GM12878 (cell line): Measurements from ENCODE around the gene AMOTL1. TPM values are rescaled to one million over a fixed set of nuclear protein-coding genes. Genes with fewer than 3 reads are reported as not detected.
A peak's percentile ranks its signal among the peaks of the same experiment; 100 is the strongest.

Source experiments
- ATAC-seq: fragments of 200-7000 bp; cut with Tn5 transposase; 3 replicates; pipeline ENCODE4 v1.9.1; 2020; ENCODE audit warnings: mild to moderate bottlenecking, moderate library complexity
- BruUV-seq: library from RNA; stranded (reverse); fragments of 400-500 nt; replicated peaks from 2 replicates; lab custom pipeline; 2021; lab: Mats Ljungman, UMichigan
- CTCF ChIA-PET: fragments of 300-600 bp; sonication (Branson Sonifier 250); formaldehyde crosslinking; extraction: SDS; loops from one replicate; lab custom pipeline; 2021; ENCODE audit warnings: inconsistent platforms; lab: Yijun Ruan, JAX
- POLR2A ChIA-PET: fragments of 350-600 bp; formaldehyde crosslinking; extraction: SDS; loops from one replicate; lab custom pipeline; 2021; ENCODE audit warnings: inconsistent platforms; lab: Charles Lee
- RAD21 ChIA-PET: fragments of 300-600 bp; sonication (Branson Sonifier 250); formaldehyde crosslinking; loops from one replicate; lab custom pipeline; 2023; ENCODE audit warnings: antibody characterized with exemption; ENCODE audit not compliant: unreplicated experiment; lab: Charles Lee
- SMC1A ChIA-PET: fragments of 300-600 bp; sonication (Branson Sonifier 250); formaldehyde crosslinking; loops from one replicate; lab custom pipeline; 2023; ENCODE audit not compliant: unreplicated experiment, uncharacterized antibody; lab: Charles Lee
- DNase-seq: peaks from one replicate; pipeline ENCODE4 v3.0.0-alpha.2; 2011; ENCODE audit warnings: low read depth, low spot score
- FAIRE-seq: peaks from 3 replicates; lab custom pipeline; 2011; peaks lifted over from hg19 to GRCh38; lab: Jason Lieb, UNC
- H2AFZ ChIP-seq: 2 replicates; pipeline ENCODE4 v1.6.0; 2011; ENCODE audit warnings: low read depth, low read length, control low read depth; ENCODE audit not compliant: control insufficient read depth
- H3K27ac ChIP-seq: 2 replicates; pipeline ENCODE4 v1.5.1; 2011; ENCODE audit warnings: control low read depth; ENCODE audit not compliant: control insufficient read depth, insufficient read depth
- H3K27me3 ChIP-seq, 2 experiments: replicated peaks in 1 of 2; 2 replicates each; pipeline versions ENCODE4 v1.6.0 to v1.6.1; 2011; ENCODE audit warnings: low read length in 1 of 2; ENCODE audit not compliant: control insufficient read depth in 2 of 2, insufficient read depth in 2 of 2
- H3K36me3 ChIP-seq, 2 experiments: 2 replicates each; pipeline ENCODE4 v1.5.1; 2011; ENCODE audit warnings: low read length in 1 of 2; ENCODE audit not compliant: control insufficient read depth in 2 of 2, insufficient read depth in 2 of 2
- H3K4me1 ChIP-seq: 2 replicates; pipeline ENCODE4 v1.6.1; 2011; ENCODE audit warnings: mild to moderate bottlenecking, low read length, moderate library complexity, mixed read lengths; ENCODE audit not compliant: control insufficient read depth, insufficient read depth
- H3K4me2 ChIP-seq: 2 replicates; pipeline ENCODE4 v1.6.0; 2011; ENCODE audit warnings: control low read depth; ENCODE audit not compliant: control insufficient read depth, insufficient read depth
- H3K4me3 ChIP-seq: fragments of 200-600 bp; sonication (generic); 2 replicates; pipeline ENCODE4 v1.5.1; 2016
- H3K79me2 ChIP-seq: 2 replicates; pipeline ENCODE4 v1.6.0; 2011; ENCODE audit warnings: low read length; ENCODE audit not compliant: control insufficient read depth, insufficient read depth
- H3K9ac ChIP-seq: 2 replicates; pipeline ENCODE4 v1.8.0; 2011; ENCODE audit warnings: low read length, control low read depth, mixed read lengths; ENCODE audit not compliant: control insufficient read depth, insufficient read depth
- H3K9me3 ChIP-seq: replicated peaks from 3 replicates; pipeline ENCODE4 v1.5.1; 2011; ENCODE audit warnings: mild to moderate bottlenecking, low read length; ENCODE audit not compliant: control insufficient read depth, insufficient read depth
- H4K20me1 ChIP-seq: 2 replicates; pipeline ENCODE4 v1.6.0; 2011; ENCODE audit not compliant: control insufficient read depth, insufficient read depth
- DPF2 ChIP-seq: fragments of 450-650 bp; IDR thresholded peaks from 2 replicates; pipeline ENCODE4 v1.6.1; 2017; ENCODE audit warnings: mild to moderate bottlenecking
- FOS ChIP-seq: IDR thresholded peaks from 3 replicates; pipeline ENCODE4 v1.6.1; 2011; ENCODE audit warnings: borderline replicate concordance; ENCODE audit not compliant: insufficient read length; ENCODE audit errors: extremely low read depth
- HDAC2 ChIP-seq: fragments of 200-600 bp; sonication (generic); IDR thresholded peaks from 2 replicates; pipeline ENCODE4 v1.6.1; 2017
- MEF2A ChIP-seq: IDR thresholded peaks from 2 replicates; pipeline ENCODE4 v1.6.1; 2011; ENCODE audit warnings: low read depth, mild to moderate bottlenecking, low read length, moderate library complexity; ENCODE audit not compliant: insufficient read depth
- RFX5 ChIP-seq: IDR thresholded peaks from 2 replicates; pipeline ENCODE4 v1.6.1; 2011; ENCODE audit warnings: low read depth, low read length, improper control_type of control experiment
- SMAD1 ChIP-seq: fragments of 450-650 bp; IDR thresholded peaks from 2 replicates; pipeline ENCODE4 v1.6.1; 2018; ENCODE audit warnings: mild to moderate bottlenecking, low read depth; ENCODE audit not compliant: partially characterized antibody
- SPI1 ChIP-seq: IDR thresholded peaks from 2 replicates; pipeline ENCODE4 v1.6.1; 2011; ENCODE audit warnings: low read depth, mild to moderate bottlenecking, low read length, moderate library complexity, borderline replicate concordance; ENCODE audit not compliant: insufficient read depth
- YBX1 ChIP-seq: fragments of 450-650 bp; IDR thresholded peaks from 2 replicates; pipeline ENCODE4 v1.6.1; 2016; ENCODE audit warnings: antibody characterized with exemption
- WGBS: methylation state at CpG from one replicate; pipeline ENCODE4 v1.1.6; 2016; ENCODE audit warnings: low lambda C conversion rate; ENCODE audit not compliant: insufficient replicate concordance, insufficient coverage; ENCODE audit errors: missing lambda C conversion rate; 5-methylcytosine and 5-hydroxymethylcytosine counted together
- in situ Hi-C: fragments of 300-500 bp; cut with MboI; formaldehyde crosslinking; loops from 9 replicates; pipeline ENCODE4 v1.14.3; 2018; ENCODE audit warnings: mixed read lengths
- intact Hi-C: fragments of 100-400 bp; cut with micrococcal nuclease; formaldehyde crosslinking; loops from one replicate; pipeline ENCODE4 v1.14.2; 2022; ENCODE audit not compliant: unreplicated experiment
- polyA plus RNA-seq, 11 experiments: library from polyadenylated mRNA; depleted of rRNA in 4 of 11; unstranded in 6 of 11; stranded (reverse) in 5 of 11; fragments of >200 nt; fragmentation: Nextera tagmentation in 4 of 11; fragmentation: Illumina TruSeq in 1 of 11; extraction: Ambion mirVana in 4 of 11; extraction: Trizol in 1 of 11; gene quantifications; 1 replicate in 1 of 11; 2 replicates in 10 of 11; pipeline versions ENCODE4 v1.2.1 to v1.2.3, GENCODE V29; 2011 to 2016; ENCODE audit warnings: inconsistent platforms in 2 of 11, missing spikeins in 2 of 11, low read depth in 1 of 11
- total RNA-seq, 4 experiments: library from RNA; depleted of rRNA in 3 of 4; stranded (reverse); fragments of >200 nt in 3 of 4; fragmentation: Illumina TruSeq in 1 of 4; extraction: Trizol in 1 of 4; gene quantifications; 2 replicates each; pipeline versions ENCODE4 v1.2.1 to v1.2.3, GENCODE V29; 2013 to 2021
- TF ChIP-seq, protein P1 (sequence below): IDR thresholded peaks from 2 replicates; pipeline ENCODE4 v1.6.1; 2011; ENCODE audit warnings: borderline replicate concordance, low read depth, mild to moderate bottlenecking, moderate library complexity, low read length; ENCODE audit not compliant: insufficient read depth, poor library complexity, severe bottlenecking
- TF ChIP-seq, protein P2 (sequence below): IDR thresholded peaks from 2 replicates; pipeline ENCODE4 v1.6.1; 2011; ENCODE audit warnings: borderline replicate concordance, low read depth, mild to moderate bottlenecking, moderate library complexity, mixed read lengths, low read length; ENCODE audit not compliant: insufficient read depth; ENCODE audit errors: extremely low read length
- TF ChIP-seq, protein P3 (sequence below): fragments of 450-650 bp; formaldehyde crosslinking; IDR thresholded peaks from 2 replicates; pipeline ENCODE4 v1.4.0; 2020; ENCODE audit warnings: mild to moderate bottlenecking, moderate library complexity

Gene AMOTL1
- total and polyA plus RNA-seq, 10 of the 15 experiments (the other 5 are each of a cell fraction or from before 2014, with no cell fraction given): under 0.01 to 0.41 (median 0.01) TPM; not detected in 7

DNA sequence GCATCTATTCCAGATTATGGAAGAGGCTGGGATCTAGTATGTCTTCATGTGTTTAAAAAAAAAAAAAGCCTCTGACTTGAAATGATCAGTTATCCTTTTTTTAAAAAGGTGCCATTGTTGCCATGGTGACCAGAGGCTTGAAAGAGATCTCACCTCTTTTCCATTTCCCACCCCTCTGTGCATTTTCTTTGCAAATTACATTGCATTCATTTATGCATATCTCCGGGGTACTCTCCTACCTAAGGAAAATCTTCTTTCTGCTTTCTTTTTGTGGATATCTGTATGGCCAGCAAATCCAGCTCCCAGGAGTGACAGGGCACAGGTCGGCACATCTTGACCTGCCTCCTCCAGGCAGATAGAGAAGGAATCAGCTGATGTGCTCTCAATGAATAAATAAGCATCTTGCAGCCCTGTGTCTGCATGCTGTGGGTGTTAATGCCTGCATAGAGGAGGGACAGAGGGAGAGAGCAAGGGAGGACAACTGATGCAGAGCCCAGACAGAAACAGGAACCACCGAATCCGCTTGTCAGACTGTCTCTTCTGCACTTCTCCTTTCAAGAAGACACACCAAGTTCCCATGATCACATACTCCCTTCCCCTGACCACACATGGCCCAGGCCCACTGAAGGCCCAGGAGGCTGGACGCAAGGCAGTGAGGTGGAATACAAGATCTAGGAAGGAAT lies 154.3 kb downstream of the AMOTL1 start:
- H3K9me3 ChIP-seq: no peaks in the 10 kb centered on the region; the same call in 2 of the 3 replicates
- no peaks in the 10 kb centered on the region for H3K4me1 ChIP-seq
- FAIRE-seq (no peak), DNase-seq (no peak), ATAC-seq (no peak)
- no peaks in the 10 kb centered on the region for H3K27me3 ChIP-seq
- ChIA-PET CTCF (no interaction called here), POLR2A (no interaction called here), RAD21 (no interaction called here), SMC1A (interaction anchor here (0.6 kb wide), 1 partner anchor 227 kb away, joined by 3 read pairs; no protein-coding TSS in a partner anchor)
- in situ Hi-C loops (no loop called here), intact Hi-C loops (no loop called here)
- H3K27ac ChIP-seq: no peak overlapping the region
- TF ChIP-seq YBX1: no peak
- peak; percentile 15; the same call in 1 of the 2 replicates for TF ChIP-seq SPI1
- TF ChIP-seq SMAD1: no peak
- no peak overlapping the region for H3K4me3 ChIP-seq
- H2AFZ ChIP-seq: no peak overlapping the region
- WGBS: 0% methylated on average over 5 of the region's 5 CpGs
- H3K79me2 ChIP-seq: no peaks in the 10 kb centered on the region
- H3K9ac ChIP-seq: no peak overlapping the region
- H4K20me1 ChIP-seq: no peaks in the 10 kb centered on the region
- BruUV-seq: no TSS peak
- no peaks in the 10 kb centered on the region for H3K36me3 ChIP-seq
- H3K4me2 ChIP-seq: no peak overlapping the region

DNA sequence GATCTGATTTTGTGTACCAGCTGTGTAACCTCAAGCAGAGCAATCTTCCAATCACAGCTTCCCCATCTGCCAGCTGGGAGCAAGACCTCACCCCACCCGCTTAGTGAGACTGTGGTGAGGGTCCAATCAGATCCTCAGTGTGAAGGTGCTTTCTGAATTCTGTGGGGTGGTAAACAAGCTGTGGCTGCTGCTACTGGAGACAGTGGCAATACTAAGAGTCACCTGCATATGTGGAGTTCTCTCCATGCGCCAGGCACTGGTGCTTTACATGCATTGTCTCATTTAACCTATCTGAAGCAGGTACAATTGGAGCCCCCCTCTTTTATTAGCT lies 154.8 kb downstream of the AMOTL1 start:
- no peak for FAIRE-seq
- CTCF ChIA-PET: no interaction called here
- TF ChIP-seq, protein P1, sequence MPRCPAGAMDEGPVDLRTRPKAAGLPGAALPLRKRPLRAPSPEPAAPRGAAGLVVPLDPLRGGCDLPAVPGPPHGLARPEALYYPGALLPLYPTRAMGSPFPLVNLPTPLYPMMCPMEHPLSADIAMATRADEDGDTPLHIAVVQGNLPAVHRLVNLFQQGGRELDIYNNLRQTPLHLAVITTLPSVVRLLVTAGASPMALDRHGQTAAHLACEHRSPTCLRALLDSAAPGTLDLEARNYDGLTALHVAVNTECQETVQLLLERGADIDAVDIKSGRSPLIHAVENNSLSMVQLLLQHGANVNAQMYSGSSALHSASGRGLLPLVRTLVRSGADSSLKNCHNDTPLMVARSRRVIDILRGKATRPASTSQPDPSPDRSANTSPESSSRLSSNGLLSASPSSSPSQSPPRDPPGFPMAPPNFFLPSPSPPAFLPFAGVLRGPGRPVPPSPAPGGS: no peak
- TF ChIP-seq, protein P2, sequence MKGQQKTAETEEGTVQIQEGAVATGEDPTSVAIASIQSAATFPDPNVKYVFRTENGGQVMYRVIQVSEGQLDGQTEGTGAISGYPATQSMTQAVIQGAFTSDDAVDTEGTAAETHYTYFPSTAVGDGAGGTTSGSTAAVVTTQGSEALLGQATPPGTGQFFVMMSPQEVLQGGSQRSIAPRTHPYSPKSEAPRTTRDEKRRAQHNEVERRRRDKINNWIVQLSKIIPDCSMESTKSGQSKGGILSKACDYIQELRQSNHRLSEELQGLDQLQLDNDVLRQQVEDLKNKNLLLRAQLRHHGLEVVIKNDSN: no peak
- no peak for TF ChIP-seq FOS
- TF ChIP-seq, protein P3, sequence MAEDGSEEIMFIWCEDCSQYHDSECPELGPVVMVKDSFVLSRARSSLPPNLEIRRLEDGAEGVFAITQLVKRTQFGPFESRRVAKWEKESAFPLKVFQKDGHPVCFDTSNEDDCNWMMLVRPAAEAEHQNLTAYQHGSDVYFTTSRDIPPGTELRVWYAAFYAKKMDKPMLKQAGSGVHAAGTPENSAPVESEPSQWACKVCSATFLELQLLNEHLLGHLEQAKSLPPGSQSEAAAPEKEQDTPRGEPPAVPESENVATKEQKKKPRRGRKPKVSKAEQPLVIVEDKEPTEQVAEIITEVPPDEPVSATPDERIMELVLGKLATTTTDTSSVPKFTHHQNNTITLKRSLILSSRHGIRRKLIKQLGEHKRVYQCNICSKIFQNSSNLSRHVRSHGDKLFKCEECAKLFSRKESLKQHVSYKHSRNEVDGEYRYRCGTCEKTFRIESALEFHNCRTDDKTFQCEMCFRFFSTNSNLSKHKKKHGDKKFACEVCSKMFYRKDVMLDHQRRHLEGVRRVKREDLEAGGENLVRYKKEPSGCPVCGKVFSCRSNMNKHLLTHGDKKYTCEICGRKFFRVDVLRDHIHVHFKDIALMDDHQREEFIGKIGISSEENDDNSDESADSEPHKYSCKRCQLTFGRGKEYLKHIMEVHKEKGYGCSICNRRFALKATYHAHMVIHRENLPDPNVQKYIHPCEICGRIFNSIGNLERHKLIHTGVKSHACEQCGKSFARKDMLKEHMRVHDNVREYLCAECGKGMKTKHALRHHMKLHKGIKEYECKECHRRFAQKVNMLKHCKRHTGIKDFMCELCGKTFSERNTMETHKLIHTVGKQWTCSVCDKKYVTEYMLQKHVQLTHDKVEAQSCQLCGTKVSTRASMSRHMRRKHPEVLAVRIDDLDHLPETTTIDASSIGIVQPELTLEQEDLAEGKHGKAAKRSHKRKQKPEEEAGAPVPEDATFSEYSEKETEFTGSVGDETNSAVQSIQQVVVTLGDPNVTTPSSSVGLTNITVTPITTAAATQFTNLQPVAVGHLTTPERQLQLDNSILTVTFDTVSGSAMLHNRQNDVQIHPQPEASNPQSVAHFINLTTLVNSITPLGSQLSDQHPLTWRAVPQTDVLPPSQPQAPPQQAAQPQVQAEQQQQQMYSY: no peak
- no peak for TF ChIP-seq RFX5
- no peak for TF ChIP-seq MEF2A
- no peak for TF ChIP-seq HDAC2
- TF ChIP-seq DPF2: no peak

More for the DNA sequence above, 154.8 kb downstream of the AMOTL1 start:
- POLR2A ChIA-PET: no interaction called here
- Histone ChIP-seq H3K4me3 (no peak overlapping the region), H3K27me3 (no peaks in the 10 kb centered on the region), H3K9me3 (no peaks in the 10 kb centered on the region; the same call in 2 of the 3 replicates), H4K20me1 (no peaks in the 10 kb centered on the region), H3K4me1 (no peaks in the 10 kb centered on the region), H3K36me3 (no peaks in the 10 kb centered on the region), H3K79me2 (no peaks in the 10 kb centered on the region), H3K4me2 (no peak overlapping the region), H2AFZ (no peak overlapping the region), H3K27ac (no peak overlapping the region), H3K9ac (no peak overlapping the region)
- BruUV-seq: no TSS peak
- intact Hi-C loops (no loop called here), in situ Hi-C loops (no loop called here)
- DNase-seq (no peak), ATAC-seq (no peak)
- RAD21 ChIA-PET: no interaction called here
- SMC1A ChIA-PET: no interaction called here
- 43% methylated on average over 2 of the region's 2 CpGs for WGBS
